MM.1S (cell line): ENCODE measurements around the gene CARMIL1.

Experiments
- DNase-seq: peaks from one replicate; pipeline ENCODE4 v3.0.0-alpha.2; 2015
- H2AFZ ChIP-seq: fragments of 300-600 bp; sonication (generic); 2 replicates; pipeline ENCODE4 v1.6.0; 2016; ENCODE audit warnings: antibody characterized with exemption, low read length
- H3F3A ChIP-seq: fragments of 300-600 bp; sonication (generic); 2 replicates; pipeline ENCODE4 v1.6.1; 2016; ENCODE audit warnings: mild to moderate bottlenecking, antibody characterized with exemption, low read length, moderate library complexity, mixed read lengths; ENCODE audit not compliant: insufficient read depth
- H3K27ac ChIP-seq: fragments of 300-600 bp; sonication (generic); 2 replicates; pipeline ENCODE4 v1.5.1; 2016; ENCODE audit warnings: mild to moderate bottlenecking, low read length
- H3K27me3 ChIP-seq: fragments of 300-600 bp; sonication (generic); replicated peaks from 2 replicates; pipeline ENCODE4 v1.6.0; 2016; ENCODE audit warnings: low read length; ENCODE audit not compliant: insufficient read depth
- H3K36me3 ChIP-seq: fragments of 300-600 bp; sonication (generic); replicated peaks from 2 replicates; pipeline ENCODE4 v1.6.1; 2016; ENCODE audit warnings: mild to moderate bottlenecking, low read length, mixed read lengths; ENCODE audit not compliant: insufficient read depth
- H3K4me1 ChIP-seq: fragments of 300-600 bp; sonication (generic); 2 replicates; pipeline ENCODE4 v1.6.1; 2016; ENCODE audit warnings: low read length, mixed read lengths
- H3K4me2 ChIP-seq: fragments of 300-600 bp; sonication (generic); 2 replicates; pipeline ENCODE4 v1.6.0; 2016; ENCODE audit warnings: low read depth, low read length
- H3K4me3 ChIP-seq: fragments of 300-600 bp; sonication (generic); 2 replicates; pipeline ENCODE4 v1.5.1; 2016; ENCODE audit warnings: low read length, mixed read lengths
- H3K79me2 ChIP-seq: fragments of 300-600 bp; sonication (generic); 2 replicates; pipeline ENCODE4 v1.6.1; 2016; ENCODE audit warnings: mixed run types, low read length, mixed read lengths
- H3K9ac ChIP-seq: fragments of 300-600 bp; sonication (generic); 2 replicates; pipeline ENCODE4 v1.6.1; 2016; ENCODE audit warnings: low read length, mixed read lengths
- H3K9me2 ChIP-seq: fragments of 300-600 bp; sonication (generic); replicated peaks from 2 replicates; pipeline ENCODE4 v1.6.1; 2016; ENCODE audit warnings: mild to moderate bottlenecking, low read length, mixed read lengths; ENCODE audit not compliant: insufficient read depth
- H3K9me3 ChIP-seq: fragments of 300-600 bp; sonication (generic); replicated peaks from 2 replicates; pipeline ENCODE4 v1.6.1; 2016; ENCODE audit warnings: mild to moderate bottlenecking, low read length, mixed read lengths; ENCODE audit not compliant: insufficient read depth
- H4K20me1 ChIP-seq: fragments of 300-600 bp; sonication (generic); 2 replicates; pipeline ENCODE4 v1.6.1; 2016; ENCODE audit warnings: mild to moderate bottlenecking, low read length, moderate library complexity, mixed read lengths; ENCODE audit not compliant: insufficient read depth
- EZH2 ChIP-seq: fragments of 300-600 bp; sonication (generic); optimal IDR thresholded peaks from 2 replicates; pipeline ENCODE3; 2017; ENCODE audit warnings: low read depth, mild to moderate bottlenecking, antibody characterized with exemption, low read length, mixed read lengths
- EZH2phosphoT487 ChIP-seq: fragments of 300-600 bp; sonication (generic); IDR thresholded peaks from 2 replicates; pipeline ENCODE4 v1.6.1; 2018; ENCODE audit warnings: antibody characterized with exemption, low read length
- TF ChIP-seq, protein P1 (sequence below): fragments of 300-600 bp; sonication (generic); IDR thresholded peaks from 2 replicates; pipeline ENCODE4 v1.5.1; 2016; ENCODE audit warnings: antibody characterized with exemption, low read length, mixed read lengths

Gene CARMIL1

GRCh38 chr6:25423358-25423757 lies 144.2 kb downstream of the CARMIL1 start:
- H3F3A ChIP-seq: no peaks in the 10 kb centered on the region; the same call in 1 of the 2 replicates
- H2AFZ ChIP-seq: no peak overlapping the region
- H4K20me1 ChIP-seq: no peaks in the 10 kb centered on the region
- H3K4me3 ChIP-seq: no peak overlapping the region
- no peak overlapping the region for H3K27ac ChIP-seq
- no peak overlapping the region for H3K9ac ChIP-seq
- H3K27me3 ChIP-seq: no peaks in the 10 kb centered on the region
- DNase-seq: no peak
- H3K79me2 ChIP-seq: peaks cover 54% of the 10 kb centered on the region
- peaks cover 30% of the 10 kb centered on the region for H3K4me1 ChIP-seq
- no peaks in the 10 kb centered on the region for H3K9me2 ChIP-seq
- H3K9me3 ChIP-seq: no peaks in the 10 kb centered on the region
- TF ChIP-seq, protein P1, sequence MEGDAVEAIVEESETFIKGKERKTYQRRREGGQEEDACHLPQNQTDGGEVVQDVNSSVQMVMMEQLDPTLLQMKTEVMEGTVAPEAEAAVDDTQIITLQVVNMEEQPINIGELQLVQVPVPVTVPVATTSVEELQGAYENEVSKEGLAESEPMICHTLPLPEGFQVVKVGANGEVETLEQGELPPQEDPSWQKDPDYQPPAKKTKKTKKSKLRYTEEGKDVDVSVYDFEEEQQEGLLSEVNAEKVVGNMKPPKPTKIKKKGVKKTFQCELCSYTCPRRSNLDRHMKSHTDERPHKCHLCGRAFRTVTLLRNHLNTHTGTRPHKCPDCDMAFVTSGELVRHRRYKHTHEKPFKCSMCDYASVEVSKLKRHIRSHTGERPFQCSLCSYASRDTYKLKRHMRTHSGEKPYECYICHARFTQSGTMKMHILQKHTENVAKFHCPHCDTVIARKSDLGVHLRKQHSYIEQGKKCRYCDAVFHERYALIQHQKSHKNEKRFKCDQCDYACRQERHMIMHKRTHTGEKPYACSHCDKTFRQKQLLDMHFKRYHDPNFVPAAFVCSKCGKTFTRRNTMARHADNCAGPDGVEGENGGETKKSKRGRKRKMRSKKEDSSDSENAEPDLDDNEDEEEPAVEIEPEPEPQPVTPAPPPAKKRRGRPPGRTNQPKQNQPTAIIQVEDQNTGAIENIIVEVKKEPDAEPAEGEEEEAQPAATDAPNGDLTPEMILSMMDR: no peak
- TF ChIP-seq EZH2 (no peak), EZH2phosphoT487 (no peak)
- H3K4me2 ChIP-seq: no peak overlapping the region
- no peaks in the 10 kb centered on the region for H3K36me3 ChIP-seq

GRCh38 chr6:25424303-25424702 lies 145.1 kb downstream of the CARMIL1 start:
- no peak overlapping the region for H3K9ac ChIP-seq
- H3K27ac ChIP-seq: no peak overlapping the region
- H3K4me1 ChIP-seq: peaks cover 23% of the 10 kb centered on the region
- DNase-seq: no peak
- H3K4me3 ChIP-seq: no peak overlapping the region
- H3F3A ChIP-seq: no peaks in the 10 kb centered on the region; the same call in 1 of the 2 replicates
- H3K9me3 ChIP-seq: no peaks in the 10 kb centered on the region
- H3K27me3 ChIP-seq: no peaks in the 10 kb centered on the region
- H3K4me2 ChIP-seq: no peak overlapping the region
- TF ChIP-seq, protein P1: no peak
- TF ChIP-seq EZH2phosphoT487 (no peak), EZH2 (no peak)
- H3K9me2 ChIP-seq: no peaks in the 10 kb centered on the region
- no peak overlapping the region for H2AFZ ChIP-seq
- peaks cover 56% of the 10 kb centered on the region for H3K79me2 ChIP-seq
- H4K20me1 ChIP-seq: no peaks in the 10 kb centered on the region
- no peaks in the 10 kb centered on the region for H3K36me3 ChIP-seq

GRCh38 chr6:25427549-25427948 lies 148.4 kb downstream of the CARMIL1 start:
- Histone ChIP-seq H3K4me2 (no peak overlapping the region), H3K9ac (no peak overlapping the region), H4K20me1 (no peaks in the 10 kb centered on the region), H3K79me2 (peaks cover 69% of the 10 kb centered on the region), H2AFZ (no peak overlapping the region), H3K27ac (no peak overlapping the region), H3K9me2 (no peaks in the 10 kb centered on the region), H3K4me3 (no peak overlapping the region), H3K27me3 (no peaks in the 10 kb centered on the region), H3K36me3 (no peaks in the 10 kb centered on the region), H3K4me1 (peaks cover 12% of the 10 kb centered on the region; the same call in 1 of the 2 replicates), H3F3A (no peaks in the 10 kb centered on the region), H3K9me3 (no peaks in the 10 kb centered on the region)
- TF ChIP-seq EZH2phosphoT487 (no peak), EZH2 (no peak)
- TF ChIP-seq, protein P1: no peak
- DNase-seq: no peak
